Activated T-helper 1 cell treated with anti-CD3 and anti-CD28 coated beads, Interleukin-2, amount 50 U/mL, for 16 hours (primary cell): ENCODE results near the gene USP49.

Experiments used
- DNase-seq, 2 donors: peaks; one replicate each; pipeline ENCODE4 v3.0.0-alpha.2; 2020; ENCODE audit warnings: low read depth in 1 of 2, low spot score in 1 of 2

The USP49 gene

DNA sequence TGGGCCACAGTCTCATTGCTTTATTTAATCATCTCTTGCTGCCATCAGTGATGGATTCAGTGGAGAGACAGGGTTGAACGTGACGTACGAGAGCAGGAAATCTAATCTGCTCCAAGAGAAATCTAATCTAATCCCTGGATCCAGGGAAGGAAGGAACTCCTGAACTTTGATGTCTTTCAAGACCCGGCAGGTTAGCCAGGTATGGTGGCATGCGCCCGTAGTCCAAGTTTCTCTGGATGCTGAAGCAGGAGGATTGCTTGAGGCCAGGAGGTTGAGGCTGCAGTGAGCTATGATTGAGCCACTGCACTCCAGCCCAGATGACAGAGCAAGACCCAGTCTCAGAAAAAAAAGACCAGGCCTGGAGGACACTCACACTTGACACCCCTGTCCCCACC, 136.5 kb downstream of the USP49 start:
- DNase-seq: no peak

DNA sequence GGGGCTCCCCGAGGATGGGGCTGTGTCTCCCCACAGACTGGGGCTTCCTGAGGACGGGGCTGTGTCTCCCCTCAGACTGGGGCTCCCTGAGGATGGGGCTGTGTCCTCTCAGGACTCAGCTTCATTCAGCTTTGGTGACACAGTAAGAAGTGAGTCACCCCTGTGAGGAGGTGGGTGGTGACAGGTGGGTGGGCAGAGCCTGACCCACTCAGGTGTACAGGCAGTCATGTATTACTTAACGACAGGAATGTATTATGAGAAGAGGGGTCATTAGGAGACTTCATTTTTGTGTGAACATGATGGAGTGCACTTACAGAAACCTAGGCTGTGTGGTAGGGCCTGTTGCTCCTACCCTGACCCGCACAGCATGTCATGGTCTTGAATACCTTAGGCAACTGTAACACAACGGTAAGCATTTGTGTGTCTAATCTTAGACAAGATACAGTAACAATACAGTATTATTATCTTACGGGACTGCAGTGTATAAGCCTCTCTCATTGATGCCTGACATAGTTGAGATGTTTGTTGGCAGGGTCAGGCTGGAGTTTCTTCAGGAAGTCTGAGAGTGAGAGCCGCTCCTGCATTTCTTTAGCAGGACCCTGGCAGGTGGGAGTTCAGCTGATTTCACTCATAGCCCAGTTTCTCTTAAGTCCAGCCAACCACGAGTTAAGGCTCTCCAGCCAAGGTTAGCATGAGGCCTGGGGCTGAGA, 137.1 kb downstream of the USP49 start:
- no peak for DNase-seq

- DNase-seq: no peak
Measured at GRCh38 chr6:41757271-41757670, 137.9 kb downstream of the USP49 start.

DNA sequence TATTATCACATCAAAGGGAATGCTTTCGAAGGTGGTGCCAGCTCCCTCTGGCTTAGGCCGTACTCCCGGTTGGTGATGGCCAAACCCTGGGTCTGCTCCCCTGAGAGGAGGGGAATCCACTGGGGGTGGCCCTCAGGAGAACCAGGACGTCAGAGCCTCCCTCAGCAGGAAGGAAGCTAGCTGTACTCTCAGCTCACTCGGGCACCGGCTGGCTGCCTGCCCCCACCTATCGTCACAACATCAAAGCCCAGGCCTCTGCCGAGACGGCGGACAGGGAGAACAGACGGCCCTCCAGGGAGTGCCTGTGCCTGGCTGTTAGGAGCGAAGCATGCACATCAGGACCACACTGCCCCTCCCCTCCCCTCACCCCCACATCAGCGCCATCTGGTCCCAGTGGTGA, 138.8 kb downstream of the USP49 start:
- DNase-seq: no peak

DNA sequence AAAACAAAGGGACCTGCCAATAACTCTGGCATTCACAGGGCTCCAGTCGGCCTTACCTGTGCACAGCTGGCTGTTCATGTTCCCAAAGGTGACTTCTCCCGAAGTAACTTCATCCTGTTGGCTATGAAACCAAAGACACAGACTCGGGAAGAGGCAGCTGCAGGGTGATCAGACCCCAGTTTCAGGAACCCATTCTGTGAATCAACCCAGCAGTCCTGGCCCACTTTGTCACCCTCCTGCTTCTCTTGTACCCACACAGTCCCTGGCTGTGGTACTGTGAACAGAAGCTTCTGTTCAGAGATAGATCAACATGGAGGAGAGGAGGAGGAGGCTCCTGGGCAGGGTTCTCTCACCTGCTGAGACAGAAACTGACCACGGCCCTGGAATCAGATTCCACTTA, 139.3 kb downstream of the USP49 start:
- no peak for DNase-seq

- DNase-seq: no peak
Measured at GRCh38 chr6:41750374-41750773, 144.8 kb downstream of the USP49 start.

DNA sequence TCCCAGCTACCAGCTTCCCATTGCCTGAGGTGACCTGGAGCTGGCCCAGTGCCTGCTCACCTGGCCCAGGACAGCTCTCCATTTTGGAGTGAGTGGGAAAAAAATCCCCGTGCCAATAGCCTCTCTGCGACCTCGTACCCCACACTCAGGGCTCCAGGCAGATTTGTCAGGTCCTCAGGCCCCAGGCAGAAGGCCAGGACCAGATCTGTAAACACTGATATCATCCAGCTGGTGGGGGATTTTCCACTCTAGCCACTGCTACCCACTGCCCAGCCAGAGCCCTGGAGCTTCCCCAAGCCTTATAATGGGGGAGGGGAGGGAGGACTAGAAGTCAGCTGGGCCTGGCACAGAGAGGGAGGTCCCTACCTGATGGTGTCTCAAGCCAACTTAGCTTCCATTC, 146.6 kb downstream of the USP49 start:
- no peak for DNase-seq

DNA sequence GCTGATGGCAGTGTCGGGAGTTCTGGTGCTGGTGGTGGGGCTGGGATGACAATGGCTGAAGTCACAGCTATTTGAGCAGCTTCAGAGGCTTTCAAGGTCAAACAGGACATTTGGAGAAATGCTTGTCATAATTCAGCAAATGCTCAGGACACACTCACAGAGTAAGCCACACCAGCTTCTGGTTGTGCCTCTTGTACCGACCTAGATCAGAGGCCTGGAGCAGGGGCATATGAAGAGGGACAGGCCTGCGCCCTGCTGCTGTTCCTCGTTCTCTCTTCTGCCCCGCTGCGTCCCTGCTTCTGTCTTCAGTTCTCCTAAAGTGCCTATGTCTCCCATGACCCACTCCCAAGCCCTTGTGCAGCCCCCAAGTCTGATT, 147.1 kb downstream of the USP49 start:
- no peak for DNase-seq

GRCh38 chr6:41747256-41748101, 147.7 kb downstream of the USP49 start, which contains the start of gene PGC:
PGC (minus strand) TSS chr6:41747397; CDS start chr6:41747334, 63 bp downstream.
- DNase-seq: no peak

DNA sequence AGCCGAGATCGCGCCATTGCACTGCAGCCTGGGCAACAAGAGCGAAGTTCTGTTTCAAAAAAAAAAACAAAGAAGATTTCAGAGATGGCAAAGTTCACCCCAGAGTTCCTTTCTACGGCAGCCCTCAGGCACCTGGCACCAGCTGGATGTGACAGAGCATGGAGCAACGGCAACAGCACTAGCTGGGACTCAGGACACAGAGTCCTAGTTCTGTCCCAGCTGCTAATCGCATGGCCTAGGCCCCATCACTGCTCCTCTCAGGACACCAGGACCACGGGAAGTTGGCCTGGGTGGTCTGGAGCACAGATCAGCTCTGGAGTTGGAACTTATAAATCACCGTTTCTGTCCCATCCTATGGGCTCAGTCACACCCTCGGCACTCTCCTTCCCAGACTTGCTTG, 149.1 kb downstream of the USP49 start:
- DNase-seq: no peak

DNA sequence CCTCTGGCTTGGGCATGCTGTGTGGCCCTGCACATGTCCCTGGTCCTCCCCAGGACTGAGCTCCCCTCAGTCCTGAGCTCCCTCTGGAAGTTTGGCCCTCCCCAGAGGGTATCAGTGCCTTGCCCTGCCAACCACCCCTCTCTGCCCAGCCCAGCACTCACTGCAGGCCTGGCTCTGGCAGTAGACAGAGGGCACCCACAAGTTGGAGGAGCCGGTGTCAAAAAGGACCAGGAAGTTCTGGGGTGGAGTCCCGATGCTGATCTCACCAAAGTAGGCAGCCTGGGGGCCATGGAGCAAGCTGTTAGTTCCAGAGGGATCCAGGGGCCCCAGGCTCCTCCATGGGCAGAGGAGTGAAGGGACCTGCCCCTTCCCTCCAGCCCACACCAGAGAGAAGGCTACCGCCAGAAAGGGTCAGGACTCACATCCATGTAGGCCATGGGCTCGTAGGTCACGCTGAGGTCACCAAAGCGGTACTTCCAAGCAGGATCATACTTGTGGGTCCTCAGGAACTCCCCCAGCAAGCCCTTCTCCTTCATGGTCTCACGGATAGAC, 150.9 kb downstream of the USP49 start:
- no peak for DNase-seq

- no peak for DNase-seq
Measured at GRCh38 chr6:41743406-41744235, 151.6 kb downstream of the USP49 start.

GRCh38 chr6:41741625-41742490, 153.3 kb downstream of the USP49 start:
- no peak for DNase-seq

GRCh38 chr6:41740366-41741162, 154.6 kb downstream of the USP49 start:
- DNase-seq: no peak
